Pons (tissue), 1 donor: Measurements from ENCODE around the gene KLF3.

ENCODE experiments used
- DNase-seq: peaks from one replicate; pipeline ENCODE4 v3.0.0-alpha.2; 2016; ENCODE audit warnings: low spot score

The KLF3 gene

DNA sequence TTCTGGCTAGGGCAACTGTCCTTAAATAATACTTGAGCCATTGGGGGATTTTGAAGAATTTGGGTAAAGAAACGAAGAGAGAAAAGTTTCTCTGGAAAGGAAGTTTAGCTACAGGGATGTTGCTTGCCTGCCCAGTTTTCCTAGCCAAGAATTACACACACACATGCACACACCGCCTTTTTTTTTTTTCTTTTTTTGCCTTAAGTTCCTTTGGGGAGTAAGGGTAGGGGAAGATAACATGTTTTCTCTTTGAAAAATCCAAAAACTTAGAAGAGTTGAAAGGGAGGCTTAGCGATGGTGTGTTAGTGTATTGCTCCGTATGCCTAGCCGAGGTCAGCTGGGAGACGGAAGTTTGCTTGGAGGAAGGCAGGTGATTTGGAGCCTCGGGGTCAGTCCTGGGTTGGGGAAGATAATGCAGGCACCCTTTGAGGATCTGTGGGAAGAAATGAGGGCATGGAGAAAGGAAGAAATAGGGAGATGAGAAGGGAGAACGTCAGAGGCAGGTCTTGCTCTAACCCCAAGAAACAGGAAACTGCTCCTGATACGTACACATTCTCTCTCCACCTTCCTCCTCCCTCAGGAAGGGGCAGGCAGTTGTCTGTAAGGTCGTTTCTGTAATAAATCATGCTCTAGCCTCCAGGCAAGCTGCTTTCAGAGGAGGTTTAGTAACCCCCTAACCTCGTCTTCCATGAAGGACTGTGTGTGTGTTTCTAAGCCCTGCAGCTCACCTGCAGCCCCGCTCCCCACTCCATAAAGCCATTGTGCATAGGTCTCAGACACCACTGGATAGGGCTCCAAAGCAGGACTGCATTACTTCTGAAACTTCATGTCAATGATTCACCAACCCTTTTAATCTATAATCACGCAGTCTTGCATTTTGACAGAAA, 10.5 kb downstream of the KLF3 start:
- DNase-seq = no peak

DNA sequence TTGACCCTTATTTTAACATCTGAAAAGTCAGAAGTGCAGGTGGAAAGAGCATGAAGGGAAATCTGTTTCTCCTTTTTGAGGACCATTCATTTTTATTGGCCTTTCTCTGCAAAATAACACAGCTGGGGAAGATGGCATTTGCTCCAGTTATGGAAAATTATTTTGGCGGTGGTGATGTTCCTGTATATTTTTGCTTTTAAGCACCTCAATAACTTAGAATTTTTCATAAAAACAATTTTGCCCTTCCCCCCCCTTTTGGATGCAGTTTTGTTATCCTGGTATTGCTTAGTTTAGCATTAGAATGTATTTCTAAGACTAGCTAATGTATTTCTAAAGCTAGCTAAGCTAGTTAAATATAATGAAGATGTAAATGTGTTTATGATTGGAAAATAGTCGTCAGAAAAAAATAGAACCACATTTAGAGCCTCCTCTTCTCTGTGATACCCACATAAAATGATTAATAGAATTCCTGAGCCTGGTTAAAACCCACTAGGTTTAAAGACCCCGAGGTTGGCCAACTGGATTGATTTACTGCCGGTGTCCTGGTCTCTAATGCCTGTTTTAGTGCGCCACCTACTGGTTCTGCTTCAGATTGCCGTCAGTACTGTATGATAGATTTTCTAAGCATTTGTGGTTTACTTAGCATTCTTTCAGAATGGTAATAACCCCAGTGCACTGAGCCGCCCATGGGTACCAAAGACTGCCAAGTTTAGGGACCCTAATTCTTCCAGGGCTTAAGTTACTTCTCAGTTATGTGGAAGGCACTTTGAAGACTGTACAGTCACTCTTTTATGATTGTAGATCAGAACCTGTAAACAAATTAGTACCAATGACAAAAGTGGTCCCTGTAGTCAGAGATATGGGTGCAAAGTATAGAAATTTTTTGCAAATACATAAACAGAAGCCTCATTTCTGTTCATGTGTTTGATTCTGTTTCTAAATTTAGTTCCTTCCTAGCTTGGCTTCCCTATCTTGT, 11.4 kb downstream of the KLF3 start:
- DNase-seq = peak; percentile 90

DNA sequence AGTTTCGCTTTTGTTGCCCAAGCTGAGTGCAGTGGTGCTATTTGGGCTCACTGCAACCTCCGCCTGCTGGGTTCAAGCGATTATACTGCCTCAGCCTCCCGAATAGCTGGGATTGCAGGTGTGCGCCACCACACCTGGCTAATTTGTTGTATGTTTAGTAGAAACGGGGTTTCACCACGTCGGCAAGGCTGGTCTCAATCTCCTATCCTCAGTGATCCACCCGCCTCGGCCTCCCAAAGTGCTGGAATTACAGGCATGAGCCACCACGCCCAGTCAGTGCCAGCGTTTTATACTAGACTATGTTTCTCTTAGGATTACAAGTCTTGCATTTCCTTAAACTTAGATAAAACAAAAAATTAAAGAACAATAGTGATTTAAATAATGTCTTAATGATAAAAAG, 13.0 kb downstream of the KLF3 start:
- DNase-seq = no peak

DNA sequence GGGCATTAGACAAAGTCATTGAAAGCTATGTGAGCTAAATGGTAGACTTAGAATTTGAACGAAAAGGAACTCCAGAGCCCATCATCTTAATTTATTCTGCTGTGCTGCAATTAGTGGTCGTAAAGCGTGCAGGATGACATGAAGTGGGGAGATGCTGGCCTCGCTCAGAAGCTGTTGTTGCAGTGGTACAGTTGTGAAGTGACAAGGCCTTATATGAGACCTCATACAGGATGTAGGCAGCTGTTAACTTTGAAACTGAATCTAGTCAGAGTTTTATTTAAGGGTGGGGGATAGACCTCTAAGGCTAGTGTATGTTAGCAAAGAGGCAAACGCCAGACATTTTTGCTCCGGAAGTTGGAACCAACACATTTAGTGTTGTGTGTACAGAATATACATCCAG, 13.4 kb downstream of the KLF3 start:
- no peak for DNase-seq

DNA sequence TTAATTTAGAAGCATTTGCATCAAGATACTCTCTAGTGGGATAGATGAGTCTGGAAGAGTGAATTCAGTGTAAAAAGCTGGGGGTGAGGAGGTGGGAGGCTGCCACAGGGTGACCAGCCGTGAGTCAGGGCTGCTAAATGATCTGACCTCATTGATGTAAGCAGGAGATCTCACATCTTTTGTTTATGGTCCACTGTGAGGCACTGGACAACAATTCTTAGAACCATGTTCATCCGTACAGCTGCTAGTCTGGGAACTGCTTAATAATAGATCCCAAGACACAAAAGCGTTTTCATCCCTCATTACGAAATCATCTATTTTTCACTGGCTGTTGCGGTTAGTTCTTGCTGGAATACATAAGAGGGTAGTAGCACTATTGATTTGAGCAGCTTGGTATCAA, 14.1 kb downstream of the KLF3 start:
- DNase-seq = peak; percentile 90

DNA sequence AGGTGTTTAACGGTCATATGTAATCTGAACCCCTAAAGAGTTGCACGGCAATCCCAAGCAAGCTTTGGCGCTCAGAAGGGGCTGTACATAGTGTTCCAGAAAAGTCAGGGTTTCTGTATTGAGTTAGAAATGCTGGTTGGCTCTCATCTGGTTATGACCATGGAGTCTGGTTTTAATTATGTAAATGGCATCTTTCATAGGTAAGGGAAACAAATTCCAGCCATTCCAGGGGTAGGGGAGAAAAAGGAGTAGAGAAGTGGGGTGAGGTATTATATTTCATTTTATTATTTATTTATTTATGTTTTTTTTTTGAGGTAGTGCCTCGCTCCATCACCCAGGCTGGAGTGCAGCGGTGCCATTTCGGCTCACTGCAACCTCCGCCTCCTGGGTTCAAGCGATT, 15.9 kb downstream of the KLF3 start:
- no peak for DNase-seq

DNA sequence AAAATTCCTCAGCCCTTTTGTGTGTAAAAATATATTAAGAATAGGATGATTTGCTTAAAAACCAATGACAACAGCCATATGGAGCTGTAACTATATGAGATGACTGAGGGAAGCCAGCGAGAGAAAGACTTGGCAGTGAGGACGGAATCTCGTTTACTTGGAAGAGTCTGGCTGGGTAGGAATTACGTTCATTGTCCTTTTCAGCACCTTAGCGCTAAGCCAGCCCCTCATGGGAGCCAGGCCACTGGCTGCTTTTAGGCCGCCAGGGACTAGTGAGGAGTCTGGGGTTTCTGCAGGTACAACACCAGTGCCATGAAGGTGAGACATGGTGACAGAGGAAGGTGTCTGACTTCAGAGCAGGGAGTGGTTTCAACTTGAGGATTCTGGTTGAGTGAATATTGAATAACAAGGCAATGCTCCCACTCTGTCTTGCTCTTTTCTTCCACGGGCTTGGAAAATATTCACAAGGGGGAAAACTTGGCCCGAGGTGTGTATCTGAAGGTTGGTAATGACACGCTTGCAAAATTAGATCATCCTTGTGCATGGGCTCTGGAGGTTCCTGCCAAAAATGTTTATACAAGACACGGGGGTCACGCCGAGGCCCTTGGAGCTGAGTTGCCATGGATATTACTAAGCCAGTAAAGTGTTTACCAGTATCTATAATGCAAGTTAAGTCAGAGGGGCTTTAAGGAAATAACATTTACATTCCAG, 17.4 kb downstream of the KLF3 start:
- no peak for DNase-seq

DNA sequence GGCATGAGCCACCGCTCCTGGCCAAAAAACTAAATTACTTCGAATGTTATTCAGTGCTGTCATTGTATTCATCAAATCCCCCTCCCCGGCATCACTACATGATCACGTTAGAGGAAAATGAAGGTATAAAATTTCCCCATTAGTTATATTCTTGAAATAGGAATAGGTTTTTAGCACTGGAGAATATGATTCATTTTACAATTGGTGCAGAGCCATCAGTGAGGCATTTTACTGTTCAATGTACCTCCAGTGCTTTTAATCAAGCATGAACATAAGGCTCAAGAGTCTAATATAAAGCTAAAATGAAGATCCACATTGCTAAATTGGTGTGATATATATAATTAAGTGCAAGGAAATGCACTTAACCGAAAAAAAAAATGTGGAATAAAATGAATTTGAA, 18.3 kb downstream of the KLF3 start:
- no peak for DNase-seq

DNA sequence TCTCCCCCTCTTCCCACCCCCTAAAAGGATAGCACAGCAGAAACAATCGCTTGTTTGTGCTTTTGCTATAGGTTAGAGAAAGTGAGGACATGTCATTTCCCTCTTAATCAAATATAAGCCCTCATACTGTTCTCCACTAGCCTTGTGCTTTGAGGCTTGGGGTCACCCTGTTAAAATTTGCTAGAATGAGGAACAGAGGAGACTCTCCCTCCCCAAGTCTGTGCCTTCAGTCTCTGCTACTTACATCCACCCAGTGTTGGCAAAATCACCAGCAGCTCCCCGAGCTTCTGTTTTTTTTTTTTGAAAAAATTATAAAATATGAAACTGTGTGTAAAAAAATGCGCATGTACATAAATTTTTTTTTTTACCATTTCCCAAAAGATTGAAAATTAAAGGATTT, 19.3 kb downstream of the KLF3 start:
- DNase-seq = no peak

DNA sequence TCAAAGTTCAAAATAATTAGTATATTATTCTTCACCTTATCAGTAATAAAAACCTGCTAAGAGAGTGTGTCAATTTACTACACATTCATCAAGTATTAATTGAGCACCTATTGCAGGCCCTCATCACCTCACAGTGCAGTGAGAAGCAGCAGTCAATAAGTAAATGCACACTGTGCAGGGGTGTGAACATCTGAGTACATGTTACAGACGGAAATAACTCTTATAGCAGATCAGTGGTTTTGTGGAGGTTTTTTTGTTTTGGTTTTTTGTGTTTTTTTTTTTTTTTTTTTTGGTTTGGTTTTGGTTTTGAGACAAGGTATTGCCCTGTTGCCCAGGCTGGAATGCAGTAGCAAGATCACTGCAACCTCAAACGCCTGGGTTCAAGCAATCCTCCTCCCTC, 20.3 kb downstream of the KLF3 start:
- no peak for DNase-seq

DNA sequence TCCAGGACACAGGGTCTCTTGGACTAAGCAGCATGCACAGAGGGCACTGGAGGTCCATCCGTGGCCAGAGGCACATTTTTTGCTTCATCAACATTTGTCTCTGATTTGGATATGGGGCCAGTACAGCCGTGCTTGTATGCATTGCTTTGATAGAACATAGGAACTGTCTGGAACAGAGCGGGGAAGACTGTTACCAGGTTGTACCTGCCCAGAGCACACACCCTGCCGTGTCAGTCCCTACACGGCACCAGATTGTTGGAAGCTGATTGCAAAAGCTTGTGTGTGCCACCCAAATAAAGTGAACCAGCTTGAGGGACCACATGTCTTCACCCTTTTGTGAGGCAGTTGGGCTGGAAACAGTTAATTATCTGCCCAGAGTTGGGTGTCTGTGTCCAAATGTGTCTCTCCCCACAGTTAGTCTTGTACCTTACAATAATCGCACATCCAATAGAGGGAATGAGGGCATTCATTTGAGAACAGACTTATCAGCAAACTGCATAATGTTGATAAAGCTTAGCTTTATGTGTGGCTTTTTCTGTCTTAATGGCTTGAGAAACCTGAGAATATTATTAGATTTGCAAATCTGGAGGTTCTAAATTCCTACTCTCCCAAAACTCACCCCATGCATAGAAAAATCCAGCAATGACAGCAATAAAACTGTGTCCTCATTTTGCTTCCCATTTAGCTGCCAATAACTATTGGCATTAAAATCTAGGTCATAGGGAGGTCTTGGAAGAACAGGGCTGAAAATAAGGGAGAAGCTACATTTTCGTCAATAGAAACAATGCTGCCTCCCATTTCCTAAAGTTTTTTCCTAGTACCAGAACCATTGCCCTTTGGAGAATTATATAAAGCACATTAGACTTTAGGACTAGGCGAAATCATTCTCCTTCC, 21.2 kb downstream of the KLF3 start:
- DNase-seq = no peak

DNA sequence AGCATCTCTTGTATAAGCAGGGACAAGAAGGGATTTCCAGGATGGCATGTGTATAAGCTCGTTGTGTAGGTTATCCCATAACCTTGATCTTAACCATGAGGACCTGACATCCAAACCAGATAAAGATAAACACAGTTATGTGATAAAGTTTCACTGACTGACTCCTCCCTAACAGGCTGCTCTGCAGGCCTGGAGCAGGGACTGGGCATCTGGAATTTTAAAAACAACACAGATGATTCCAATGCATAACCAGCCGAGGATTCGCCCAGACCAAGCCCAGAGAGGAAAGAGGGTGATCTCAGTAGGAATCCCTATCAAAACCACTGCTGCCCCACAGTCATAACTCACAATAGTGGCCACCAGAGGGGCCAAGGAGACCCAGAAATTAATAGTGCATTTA, 22.7 kb downstream of the KLF3 start:
- DNase-seq = no peak

DNA sequence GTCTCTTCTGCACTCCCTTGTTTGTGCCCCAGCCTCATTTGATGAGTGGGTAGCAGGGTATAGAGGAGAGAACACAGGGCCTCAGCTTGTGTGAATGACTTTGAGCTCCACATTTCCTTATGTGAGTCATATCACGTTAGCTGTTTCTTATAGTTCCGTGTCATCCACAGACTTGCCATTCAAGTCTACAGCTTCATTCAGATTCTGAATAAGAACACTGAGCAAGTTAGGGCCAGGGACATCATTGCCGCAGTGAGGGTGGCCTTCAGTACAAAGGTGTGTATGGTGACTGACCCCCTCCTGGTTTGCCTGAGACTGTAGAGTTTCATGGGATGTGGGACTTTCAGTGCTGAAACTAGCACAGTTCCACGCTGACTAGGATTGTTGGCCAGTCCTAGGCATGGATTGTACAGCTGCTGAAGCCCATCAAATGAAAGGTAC, 23.6 kb downstream of the KLF3 start:
- no peak for DNase-seq

DNA sequence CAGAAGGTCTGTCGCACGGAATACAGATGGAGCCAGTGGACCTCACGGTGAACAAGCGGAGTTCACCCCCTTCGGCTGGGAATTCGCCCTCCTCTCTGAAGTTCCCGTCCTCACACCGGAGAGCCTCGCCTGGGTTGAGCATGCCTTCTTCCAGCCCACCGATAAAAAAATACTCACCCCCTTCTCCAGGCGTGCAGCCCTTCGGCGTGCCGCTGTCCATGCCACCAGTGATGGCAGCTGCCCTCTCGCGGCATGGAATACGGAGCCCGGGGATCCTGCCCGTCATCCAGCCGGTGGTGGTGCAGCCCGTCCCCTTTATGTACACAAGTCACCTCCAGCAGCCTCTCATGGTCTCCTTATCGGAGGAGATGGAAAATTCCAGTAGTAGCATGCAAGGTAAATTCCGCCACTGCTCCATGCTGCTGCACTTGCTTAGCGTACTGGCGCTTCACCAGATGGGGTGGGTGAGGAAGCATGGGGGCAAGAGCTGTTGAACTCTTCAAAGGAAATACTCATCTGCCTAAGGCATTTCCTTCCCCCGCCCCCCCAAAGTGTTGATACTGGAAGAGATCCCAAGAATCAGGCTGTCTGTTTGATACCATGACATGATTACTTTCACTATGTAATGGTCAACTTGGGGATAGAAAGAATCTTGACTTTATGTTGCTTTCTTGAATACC, 24.8 kb downstream of the KLF3 start:
- no peak for DNase-seq

DNA sequence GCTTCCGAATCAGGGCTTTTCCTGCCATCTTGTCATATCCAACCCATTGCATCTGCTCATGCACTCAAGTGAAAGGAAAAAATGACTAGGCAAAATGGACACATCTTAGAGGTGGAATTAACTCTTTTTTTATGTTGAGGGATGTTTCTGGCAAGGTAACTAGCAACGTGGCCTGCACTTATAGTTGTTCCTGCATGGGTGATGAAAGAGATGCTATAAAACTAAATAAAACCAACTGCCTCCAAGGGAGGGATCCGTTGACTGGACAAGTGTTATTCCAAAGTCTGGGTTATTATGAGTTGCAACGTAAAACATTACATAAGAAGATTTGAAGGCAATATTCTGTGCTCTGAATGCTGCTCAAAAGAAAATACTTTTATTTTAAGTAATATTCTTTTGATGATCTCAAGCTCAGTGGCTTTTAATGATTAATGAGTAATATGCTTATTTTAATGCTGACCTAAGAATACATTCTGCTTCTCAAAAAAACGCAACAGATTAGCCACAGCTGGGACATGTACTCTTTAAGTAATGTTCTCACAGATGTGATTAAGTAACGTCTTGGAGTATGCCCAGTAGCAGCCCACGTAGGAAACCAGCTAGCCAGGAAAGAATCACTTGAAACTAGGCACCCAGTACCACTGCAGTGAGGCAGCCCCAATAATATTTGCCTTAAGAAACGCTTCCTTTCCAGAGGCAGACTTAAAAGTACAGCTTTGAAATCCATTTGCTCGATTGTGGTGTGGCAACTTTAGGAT, 27.4 kb downstream of the KLF3 start:
- DNase-seq = no peak

DNA sequence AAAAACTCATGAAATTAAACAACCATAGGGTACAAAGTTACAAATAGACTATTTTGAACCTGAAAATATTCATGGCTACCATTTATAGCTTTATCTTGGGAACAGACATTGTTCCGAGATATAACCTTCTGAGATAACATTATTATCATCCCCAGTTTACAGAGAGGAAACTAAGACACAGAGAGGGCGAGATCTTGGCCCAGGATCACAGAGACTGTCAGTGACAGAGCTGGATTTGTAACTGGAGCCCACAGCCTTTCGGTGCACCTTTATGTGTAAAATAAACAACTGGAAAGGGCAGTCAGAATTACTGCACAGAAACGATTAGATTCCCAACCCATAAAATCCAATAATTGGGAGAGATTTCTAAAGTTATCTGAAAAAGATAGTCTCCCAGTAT, 28.4 kb downstream of the KLF3 start:
- DNase-seq = no peak

DNA sequence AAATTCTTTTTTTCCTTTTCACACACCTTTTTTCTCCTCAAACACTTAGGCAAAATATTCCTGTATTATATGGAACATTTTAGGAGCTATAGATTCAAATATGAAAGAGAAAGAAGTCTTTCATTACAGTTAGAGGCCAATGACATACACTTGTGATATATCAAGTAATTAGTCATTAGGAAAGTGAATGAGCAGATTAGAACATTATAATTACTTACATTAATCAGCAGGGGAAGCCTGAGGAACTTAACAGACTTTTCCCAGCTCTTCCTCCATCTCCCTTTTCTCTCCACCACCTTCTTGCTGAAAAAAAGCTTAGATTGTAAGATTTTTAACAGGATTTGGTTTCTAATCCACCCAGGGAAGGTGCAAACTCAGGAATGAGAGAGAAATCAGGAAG, 29.6 kb downstream of the KLF3 start:
- no peak for DNase-seq

DNA sequence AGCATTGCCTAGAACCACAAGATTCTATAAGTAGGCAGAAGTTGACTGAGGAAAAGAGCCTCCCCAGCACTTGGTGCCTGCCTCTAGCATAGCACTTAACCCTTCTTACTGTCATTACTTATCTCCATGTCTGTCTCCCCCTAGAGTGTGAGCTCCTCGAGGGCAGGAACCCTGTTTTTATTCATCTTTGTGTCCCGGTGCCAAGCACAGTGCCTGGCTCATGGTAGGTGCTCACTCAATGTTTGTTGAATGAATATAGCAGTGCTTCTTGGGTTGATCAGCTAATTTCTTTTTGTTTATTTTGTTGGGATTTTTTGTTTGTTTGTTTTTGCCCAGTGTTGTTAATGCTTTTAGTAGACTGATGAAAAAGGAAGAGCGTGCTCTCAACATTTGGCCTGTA, 30.3 kb downstream of the KLF3 start:
- DNase-seq = no peak

DNA sequence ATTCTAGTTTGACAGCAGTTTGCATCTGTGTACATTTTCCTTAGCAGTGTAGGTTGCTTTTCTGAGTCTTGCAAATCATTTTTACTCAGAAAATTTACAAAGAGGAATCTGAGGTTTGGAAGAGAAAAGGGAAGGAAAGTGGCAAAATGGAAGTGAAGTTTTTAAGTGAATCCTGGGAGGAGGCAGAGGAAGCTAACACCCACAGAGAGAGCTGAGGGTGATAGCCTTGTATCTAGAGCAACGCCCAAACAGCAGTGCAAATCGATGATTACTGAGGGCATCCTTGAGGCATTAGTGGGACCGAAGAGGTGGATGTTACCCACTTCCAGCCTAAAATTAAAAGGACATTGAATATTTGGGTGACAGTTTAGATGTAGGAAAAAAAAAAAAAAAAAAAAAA, 31.8 kb downstream of the KLF3 start:
- no peak for DNase-seq

DNA sequence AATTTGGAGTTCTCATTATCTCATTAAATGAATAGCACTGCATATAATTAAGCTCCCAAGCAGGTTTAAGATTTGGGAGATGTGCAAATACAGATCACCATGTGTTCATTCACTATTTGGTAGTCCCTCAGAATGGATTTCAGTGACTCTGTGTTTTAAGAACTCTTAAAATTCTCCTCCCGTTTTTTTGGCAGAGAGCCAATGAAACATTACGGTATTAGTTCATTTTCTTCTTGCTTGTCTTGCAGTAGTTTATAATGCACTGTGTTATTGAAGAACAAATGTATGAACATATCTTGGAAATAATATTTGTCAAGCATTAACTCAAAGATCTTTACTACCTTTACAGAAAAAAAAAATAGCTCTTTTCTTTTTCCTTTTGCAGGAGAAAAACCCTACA, 32.7 kb downstream of the KLF3 start:
- no peak for DNase-seq
